Stimulated activated naive CD8-positive, alpha-beta T cell treated with anti-CD3 and anti-CD28 coated beads, Interleukin-15, Interleukin-2, amounts not matched to agents 100 U/mL and 50 U/mL, for 24 hours (primary cell): ENCODE measurements around the gene B3GAT2.

Source experiments
- ATAC-seq: fragments of 150-1000 bp; cut with Tn5 transposase; one replicate; pipeline ENCODE4 v1.10.0; 2021
- DNase-seq: peaks from one replicate; pipeline ENCODE4 v3.0.0; 2021

The B3GAT2 gene

DNA sequence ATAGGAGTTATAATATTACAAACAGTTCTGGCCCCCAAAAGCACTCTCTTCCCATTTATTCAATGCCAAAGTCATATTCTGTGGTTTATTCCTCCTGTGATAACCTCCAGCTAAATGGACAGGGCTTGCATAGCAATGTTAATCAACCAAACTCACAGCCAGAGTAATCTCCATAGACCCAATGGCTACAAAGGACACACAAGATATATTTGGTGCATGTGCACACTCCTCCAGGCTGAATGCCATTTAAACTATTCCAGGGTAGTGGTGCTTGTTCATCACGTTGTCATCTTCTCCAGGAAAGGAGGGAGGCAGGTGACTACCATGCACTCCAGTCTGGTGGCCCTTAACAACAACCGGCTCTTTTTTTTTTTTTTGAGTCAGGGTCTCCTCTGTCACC, 56.8 kb downstream of the B3GAT2 start:
- ATAC-seq (no peak), DNase-seq (no peak)

DNA sequence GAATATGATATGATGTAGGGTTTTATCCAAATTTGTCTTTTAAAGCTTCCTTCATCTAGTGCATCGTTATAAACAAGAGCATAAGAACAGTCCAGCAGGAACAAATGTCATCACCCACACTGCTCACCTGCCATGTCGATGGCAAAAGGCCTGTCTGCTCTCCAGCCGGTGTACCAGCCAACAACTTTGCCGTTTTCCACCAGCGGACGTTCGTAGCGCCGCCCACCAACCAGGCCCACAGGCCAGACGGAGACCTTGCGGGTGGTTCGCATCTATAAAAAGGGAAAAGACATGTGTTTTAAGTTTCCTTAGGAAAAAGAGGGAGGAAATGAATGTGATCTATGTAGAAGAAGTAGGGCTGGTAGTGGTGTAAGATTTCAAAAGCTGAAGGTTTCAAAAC, 62.9 kb downstream of the B3GAT2 start:
- DNase-seq (no peak), ATAC-seq (no peak)

DNA sequence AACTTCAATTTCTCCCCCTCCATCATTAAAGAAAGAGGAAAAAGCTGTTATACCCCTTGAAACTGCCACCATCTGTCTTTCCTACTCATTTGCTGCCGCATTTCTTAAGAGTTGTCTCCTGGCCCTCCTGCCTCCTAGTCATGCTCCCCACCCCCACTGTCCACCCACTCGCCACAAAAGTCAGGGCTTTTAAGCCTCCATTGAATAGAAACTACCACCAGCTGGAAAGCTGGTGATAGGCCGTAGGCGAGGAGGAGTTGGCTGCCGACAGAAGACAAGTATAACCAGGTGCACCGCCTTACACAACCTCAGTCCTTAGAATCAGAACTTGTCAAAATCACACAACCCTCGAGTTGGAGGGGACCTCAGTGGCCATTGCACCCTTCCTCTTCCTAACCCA, 67.6 kb downstream of the B3GAT2 start:
- DNase-seq (no peak), ATAC-seq (no peak)

DNA sequence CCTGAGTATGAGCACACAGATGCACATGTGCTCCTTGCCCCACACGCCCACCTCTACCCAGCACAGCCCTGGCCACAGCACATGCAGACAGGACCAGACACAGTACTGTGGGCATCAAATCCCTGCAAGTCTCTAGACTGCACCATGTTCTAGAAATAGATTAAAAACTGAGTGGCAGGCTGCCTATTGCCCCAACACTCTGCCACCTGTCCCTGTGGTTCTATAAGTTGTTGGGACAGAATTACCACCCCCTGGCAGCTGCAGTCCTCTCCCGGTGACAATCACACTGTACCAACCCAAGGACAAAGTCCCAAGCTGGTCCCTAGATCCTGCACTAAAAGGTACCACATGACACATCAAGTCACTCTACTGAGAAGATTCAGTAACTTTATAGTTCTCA, 70.2 kb downstream of the B3GAT2 start:
- ATAC-seq: no peak
- DNase-seq: no peak

DNA sequence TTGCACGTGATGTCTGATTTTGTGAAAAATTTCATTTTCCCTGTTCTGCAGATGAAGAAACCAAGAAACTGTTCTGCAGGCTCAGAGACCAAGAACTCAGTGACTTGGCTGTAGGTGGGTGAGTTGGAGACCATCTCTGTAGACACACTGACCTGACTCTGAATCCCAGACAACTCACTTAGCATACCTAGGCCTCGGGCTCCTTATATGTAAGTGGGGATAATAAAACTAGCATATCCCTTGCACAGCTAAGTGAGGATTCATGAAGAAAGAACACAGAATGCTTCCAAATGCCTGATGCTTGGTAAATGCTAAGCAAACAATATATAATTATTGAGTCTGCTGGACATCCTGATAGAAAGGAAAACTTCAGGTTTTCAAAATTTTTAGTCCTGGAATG, 70.8 kb downstream of the B3GAT2 start:
- DNase-seq: no peak
- ATAC-seq: no peak

DNA sequence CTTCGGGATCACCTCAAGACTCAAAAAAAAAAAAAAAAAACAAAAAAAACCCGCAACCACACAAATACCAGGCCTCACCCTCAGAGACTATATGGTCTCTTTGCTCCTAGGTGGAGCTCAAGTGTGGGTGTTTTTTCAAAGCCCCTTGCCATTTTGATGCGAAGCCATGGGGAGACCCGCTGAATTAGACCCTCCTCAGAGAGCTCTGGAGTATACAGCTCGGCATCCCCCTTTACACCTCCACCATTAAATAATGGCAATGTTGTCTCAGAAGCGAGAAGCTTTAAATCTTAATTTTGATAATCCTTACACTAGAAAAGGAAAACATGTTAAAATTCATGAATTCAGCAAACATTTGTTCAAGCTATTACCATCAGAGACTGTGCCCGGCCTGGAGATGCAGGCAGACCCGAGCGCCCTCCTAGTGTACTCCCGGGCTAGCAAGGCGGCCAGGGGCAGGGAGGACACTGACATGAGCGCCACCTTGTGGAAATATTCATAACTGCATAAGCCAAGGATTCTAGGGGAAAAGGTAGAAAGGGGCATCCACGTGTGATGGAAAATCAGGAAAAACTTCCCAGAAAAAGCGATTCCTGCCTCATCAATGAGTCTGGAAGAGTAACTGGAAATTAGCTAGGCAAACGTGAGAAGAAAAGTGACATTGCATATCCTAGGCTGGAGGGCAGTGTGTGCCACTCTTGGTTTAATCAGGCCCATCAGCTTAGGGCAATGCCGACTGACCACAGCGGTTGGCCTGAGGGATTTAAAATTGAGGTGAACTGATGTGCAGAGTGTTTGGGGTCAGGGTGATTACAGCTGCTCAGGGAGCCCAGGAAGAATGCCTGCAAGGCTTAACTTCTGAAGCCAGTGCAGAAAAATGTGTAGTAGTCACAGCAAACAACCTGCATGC, 72.5 kb downstream of the B3GAT2 start:
- DNase-seq: peak; percentile 64
- ATAC-seq: peak; percentile 77

DNA sequence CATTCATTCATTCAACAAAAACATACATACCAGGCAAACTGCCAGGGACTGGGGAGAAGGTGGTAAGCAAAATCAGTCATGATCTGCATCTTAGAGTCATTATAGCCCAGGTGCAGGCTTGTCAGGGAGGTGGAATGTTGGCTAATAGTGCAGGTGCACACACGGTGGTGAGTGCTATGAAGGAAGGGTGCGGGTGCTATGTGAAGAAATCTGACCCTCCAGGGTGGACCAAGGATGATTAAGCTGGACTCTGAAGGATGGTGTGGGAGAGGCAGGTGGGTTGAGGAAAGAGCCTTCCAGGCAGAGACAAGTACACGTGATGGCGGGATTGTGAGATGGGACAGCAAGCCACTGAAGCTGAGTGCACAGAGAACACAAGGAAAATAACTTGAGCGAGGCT, 77.4 kb downstream of the B3GAT2 start:
- no peak for DNase-seq

DNA sequence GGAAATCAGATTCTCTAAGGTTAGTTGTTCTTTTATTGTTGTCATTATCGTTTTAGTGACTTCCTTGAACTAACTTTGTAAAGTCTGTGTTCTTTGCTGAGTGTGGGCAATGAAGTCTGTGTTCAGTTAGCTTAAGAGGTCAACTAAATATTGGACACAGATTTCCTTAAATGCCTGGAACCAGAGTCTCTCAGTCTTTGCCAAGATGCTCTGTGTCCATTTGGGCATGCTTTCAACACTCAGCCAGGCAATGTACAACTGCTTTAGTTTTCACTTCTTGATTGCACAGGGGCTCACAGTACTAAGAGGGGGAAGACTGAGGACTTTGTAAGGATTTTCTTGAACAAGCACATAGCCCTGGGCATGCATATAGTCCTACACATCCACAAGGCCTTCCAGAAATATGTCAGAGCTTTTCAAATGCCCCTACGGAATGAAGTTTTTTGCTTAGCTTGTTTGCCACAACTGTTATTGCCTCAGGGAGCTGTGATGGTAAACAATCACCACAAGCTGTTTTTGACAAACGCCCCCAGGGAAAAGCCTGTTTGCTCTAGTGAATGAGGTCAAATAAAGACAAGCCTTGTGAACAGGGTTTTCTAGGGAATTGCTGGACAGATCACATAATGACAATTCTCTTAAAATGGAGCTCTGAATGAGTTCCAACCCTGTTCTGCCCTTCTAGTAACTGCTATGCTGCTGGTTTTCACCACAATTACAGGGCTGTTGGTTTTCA, 82.5 kb downstream of the B3GAT2 start:
- no peak for DNase-seq
- ATAC-seq: no peak

More for the DNA sequence above, 77.4 kb downstream of the B3GAT2 start:
- no peak for ATAC-seq

DNA sequence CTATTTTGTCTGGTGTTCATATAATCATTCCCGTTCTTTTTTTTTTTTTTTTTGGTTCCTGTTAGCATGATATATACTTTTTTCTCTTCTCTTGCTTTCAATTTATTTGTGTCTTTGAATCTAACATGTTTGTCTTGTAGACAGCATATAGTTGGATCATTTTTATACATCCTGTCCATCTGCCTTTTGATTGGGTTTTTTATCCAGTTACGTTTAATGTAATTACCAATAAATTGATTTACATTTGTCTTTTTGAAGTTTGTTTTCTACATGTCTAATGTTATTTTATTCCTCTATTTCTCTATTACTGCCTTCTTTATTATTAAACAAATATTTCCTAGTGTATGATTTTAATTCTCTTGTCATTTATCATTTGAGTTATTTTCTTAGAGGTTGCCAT, 84.4 kb downstream of the B3GAT2 start:
- DNase-seq (no peak), ATAC-seq (no peak)

DNA sequence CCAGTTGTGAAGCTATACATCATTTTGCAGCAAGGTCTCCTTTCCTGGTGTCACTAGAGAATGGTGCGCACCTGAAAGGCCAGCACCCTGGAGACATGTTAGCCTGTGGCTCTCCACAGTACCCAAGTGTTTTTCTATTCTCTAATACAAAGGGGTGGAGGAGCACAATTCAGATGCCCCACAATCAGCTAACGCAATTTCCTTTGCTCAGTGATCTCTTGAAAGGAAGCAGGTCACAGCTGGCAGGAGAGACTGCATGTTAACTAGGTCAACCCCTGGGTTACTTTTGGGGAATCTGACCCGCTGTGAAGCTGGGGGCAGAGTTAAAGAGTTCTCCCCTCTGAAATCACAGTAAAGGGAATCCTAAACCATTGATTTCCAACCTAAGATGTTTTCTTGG, 92.5 kb downstream of the B3GAT2 start:
- DNase-seq: no peak
- ATAC-seq: no peak

DNA sequence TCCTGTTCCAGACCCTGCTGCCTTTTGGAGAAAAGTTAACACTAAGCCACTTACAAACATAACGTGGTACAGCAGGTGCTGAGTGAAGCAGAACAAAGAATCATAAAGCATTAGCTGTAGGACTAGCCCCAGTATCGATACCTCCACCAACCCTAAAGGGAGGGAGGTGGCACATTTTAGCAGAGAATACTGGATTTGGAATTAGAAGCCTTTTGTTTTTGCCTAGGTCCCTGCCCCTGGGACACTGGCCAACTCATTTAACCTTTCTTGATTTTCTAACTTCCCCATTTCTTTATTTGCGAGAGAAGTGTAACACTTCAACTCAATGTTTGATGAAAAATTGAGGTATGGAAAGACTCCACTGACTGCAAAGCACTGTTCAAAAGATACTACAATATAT, 93.5 kb downstream of the B3GAT2 start:
- DNase-seq: no peak
- ATAC-seq: no peak

DNA sequence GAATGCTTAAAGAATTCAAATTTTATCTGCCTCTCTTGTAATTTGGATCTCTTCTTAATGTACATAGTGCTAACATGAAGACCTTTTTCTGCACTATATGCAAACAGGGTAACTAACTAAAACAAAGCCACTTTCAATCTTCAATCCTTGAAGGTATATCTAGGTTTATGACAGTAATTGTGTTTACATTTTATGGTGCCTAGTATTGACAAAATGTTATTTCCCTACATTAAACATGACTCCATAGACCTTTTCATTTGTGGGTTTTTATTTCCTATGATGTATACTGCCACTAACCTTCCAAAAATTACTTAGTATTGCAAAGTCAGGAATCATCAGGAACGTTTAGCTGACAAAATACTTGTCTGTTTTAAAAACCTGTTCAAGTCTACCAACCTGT, 95.9 kb downstream of the B3GAT2 start:
- no peak for DNase-seq
- ATAC-seq: no peak

DNA sequence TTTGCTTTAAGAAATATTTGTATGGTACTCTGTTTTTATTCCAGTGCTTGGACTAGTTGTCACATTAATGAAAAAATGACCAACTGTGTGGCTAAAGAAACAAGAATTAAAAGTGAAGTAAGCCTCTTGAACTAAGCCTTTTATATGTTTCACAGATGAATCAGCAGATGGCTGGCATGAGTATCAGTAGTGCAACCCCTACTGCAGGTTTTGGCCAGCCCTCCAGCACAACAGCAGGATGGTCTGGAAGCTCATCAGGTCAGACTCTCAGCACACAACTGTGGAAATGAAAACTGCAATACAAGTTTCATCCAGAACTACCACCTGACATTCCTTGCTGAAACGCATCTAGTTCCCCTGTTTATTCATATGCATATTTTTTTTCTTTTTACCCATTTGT, 96.8 kb downstream of the B3GAT2 start:
- DNase-seq (no peak), ATAC-seq (no peak)

DNA sequence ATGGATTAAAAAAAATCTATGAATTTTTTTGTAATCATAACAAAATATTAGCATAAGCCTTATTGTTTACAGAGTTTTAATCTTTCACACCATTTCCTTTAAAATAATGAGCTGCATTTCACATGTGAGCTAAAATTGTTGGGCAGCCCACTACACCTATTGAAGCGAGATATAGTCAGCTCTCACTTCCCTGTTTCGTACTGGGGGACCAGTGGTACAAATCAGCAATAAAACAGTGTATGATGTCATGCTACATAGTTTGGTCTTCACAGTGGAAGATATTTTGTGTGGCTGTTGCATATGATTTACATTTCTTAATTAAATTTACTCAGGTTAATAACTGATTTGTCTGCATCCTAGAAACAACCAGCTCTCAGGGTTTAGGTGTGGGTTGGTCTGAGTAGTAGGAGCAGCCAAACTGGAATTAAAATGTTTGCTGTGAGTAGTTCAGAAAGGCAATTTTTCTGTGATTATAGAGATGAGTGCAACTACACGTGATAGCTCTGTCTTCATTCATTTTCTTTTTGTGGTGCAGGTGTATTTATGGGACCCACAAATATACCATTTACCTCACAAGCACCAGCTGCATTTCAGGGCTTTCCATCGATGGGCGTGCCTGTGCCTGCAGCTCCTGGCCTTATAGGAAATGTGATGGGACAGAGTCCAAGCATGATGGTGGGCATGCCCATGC, 99.3 kb downstream of the B3GAT2 start:
- DNase-seq (no peak), ATAC-seq (no peak)

DNA sequence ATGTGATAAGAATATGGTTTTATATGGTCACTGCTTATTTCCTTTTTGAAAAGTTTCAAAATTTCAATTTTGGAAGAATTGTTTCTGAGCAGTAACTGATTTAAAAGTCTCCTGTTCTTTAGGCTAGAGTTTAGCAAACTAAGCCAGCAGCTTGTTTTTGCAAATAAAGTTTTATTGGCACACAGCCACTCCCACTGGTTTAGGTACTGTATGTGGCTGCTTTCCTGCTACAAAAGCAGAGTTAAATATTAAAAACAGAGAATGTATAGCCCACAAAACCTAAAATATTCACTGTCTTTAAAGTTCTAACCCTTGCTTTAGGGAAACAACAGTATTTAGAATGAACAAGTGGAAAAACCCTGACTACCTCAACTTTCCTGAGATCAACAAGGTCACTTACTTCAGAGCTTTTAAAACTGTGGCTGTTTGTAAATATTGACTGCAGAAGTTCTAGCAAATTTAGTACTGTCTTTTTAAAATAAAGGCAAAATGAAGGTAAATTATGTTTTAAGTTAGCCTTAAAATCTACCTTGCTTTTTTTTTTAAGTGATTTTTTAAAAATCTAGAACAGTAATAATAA, 104.1 kb downstream of the B3GAT2 start:
- ATAC-seq (no peak), DNase-seq (no peak)

DNA sequence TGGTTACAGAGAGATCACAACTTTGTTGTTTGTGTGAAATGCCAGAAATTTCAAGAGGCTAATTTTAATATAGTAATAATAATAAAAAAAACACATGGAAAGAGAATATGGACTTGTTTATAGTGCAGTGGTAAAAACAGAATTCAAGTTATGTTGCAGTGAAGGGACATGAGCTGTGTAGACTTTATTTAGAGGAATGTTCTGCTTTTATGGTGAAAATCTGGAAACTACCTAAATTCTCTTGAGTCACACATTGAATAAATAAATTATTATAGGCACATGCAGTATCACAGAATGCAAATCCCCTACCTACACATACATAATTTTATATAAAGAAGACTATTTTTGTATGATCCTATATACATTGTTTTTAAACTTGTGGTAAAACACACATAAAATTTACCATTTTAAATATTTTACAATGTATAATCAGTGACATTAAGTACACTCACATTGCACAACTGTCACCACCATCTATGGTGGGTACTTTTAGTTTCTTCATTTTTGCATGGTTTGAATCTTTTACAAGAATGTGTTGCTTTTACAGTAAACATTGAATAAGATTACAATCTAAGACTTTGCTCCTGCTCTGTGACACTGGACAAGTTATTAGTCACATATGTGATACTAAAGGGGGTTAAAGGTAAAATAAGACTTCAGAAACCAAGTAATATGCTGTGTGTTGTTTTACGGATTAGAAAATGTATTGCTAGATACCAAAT, 107.4 kb downstream of the B3GAT2 start:
- DNase-seq: no peak
- ATAC-seq: no peak

DNA sequence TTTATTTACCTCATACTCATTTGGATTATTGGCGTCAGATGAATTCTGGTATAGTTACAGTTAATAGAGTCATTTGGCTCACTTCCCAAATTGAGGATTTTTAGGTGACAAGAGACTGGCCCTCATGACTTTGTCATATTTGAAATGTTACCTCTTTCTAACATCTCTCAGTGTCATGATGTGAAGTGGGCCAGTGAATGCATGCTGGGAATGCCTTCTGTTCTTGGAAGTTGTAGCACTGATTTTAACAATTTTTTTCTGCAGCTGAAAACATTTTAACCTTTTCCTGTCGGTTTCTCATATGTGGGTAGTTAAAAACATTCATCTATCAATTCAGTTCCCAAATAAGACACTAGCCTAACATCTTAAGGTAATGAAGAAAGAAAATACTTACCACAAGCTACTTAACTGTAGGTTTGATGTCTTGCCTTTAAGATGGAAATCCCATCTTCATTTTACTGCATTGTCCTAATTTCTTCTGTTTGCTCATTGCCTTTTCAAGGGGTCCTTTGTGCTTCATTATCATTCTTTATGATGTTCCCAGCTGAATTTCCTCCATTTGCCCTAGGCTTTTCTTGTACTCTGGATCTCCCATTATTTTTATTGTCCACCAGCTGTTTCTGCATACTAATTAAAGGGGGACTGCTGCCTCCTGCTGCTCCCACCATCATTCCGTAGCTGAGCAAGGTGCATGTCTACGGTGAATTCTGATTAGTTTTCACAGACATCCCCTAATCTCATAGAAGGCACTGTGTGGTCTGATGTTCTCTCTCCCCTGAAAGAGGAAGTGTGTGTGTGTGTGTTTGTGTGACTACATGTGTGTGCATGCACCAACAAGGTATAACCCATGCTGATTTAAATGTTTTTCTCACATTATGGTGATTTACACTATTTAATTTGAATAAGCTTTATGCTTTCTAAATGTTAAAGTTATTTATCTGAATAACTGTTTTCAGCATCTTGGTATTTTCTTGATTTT, 109.5 kb downstream of the B3GAT2 start:
- no peak for ATAC-seq

DNA sequence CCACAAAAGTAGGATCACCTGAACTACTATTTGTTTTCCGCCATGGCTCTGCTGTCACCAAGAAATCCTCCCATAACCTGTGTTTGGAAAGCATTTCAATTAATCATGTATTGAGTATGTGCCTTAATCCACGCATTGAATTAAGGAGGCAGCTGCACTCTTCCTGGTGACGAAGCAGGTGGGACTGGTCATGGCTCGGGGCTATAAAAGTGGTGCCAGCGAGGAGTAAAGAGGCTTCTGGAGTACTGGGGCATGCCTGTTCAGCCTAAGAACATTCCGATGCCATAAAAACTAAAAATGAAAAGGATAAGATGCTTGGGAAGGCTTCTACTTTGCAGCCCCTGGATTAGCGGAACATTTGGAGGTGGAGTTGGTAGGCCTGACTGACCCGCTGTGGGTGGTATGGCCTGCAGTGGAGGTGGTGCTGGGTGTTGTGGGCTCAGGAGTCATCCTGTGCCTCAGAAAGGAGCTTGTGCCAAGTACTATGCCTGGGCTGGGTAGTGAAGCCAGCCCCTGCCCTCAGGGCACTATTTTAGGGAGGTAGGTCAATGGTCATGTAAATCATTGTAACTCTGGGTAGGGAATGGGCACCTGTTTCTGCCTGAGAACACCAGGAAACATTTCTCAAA, 110.5 kb downstream of the B3GAT2 start:
- ATAC-seq: no peak
- no peak for DNase-seq

More for the DNA sequence above, 109.5 kb downstream of the B3GAT2 start:
- DNase-seq: no peak

DNA sequence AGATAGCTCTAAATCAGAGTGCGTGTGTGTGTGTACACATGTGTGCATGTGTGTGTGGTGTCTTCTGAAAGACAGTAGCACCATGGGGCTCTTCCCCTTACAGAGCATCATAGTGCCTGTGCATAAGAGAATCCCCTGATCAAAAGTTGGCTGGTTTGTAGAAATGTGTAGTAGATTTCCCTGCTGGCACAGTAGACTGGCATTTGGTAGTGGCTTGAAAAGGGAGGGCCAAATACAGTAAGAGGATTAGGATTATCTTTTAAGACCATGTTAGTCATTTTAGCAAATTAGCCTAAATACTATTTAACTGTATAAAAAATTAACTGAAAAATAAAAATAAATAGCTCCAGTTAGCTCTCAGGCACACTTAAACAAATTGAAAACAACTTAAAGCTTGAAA, 112.6 kb downstream of the B3GAT2 start:
- no peak for ATAC-seq

DNA sequence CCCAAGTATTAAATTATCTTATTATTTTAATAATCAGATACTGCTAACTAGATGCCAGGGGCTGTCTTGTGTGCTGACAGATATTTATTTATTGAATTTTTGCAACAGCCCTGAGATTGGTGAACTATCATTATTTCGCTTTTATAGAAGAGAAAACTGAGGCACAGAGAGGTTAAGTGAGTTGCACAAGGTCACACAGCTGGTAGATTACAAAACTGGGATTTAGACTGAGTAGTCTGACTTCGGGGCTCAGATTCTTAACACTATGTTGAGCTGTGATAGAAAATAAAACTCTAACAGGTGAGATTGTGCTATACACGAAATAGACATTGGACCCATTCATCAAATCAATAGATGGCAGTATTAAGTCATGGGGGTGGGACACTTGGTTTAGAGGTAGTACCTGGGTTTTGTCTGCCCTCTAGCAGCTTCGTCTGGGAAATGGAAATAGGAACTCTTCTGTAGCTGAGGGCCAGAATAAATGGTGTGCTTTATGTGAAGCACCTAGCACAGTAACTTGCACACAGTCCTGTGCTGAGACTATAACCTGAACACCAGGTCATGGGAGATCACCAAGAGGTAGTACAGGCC, 113.4 kb downstream of the B3GAT2 start:
- DNase-seq (no peak), ATAC-seq (no peak)

More for the DNA sequence above, 112.6 kb downstream of the B3GAT2 start:
- DNase-seq: no peak
